ENCODE results near the gene GPR89A. TPM values are rescaled to one million over a fixed set of nuclear protein-coding genes. Genes with fewer than 3 reads are reported as not detected.
A peak's percentile ranks its signal among the peaks of the same experiment; 100 is the strongest.

GPR89A gene
- total RNA-seq, 2 donors from 2014 or later = 12.7 to 29.7 TPM

DNA sequence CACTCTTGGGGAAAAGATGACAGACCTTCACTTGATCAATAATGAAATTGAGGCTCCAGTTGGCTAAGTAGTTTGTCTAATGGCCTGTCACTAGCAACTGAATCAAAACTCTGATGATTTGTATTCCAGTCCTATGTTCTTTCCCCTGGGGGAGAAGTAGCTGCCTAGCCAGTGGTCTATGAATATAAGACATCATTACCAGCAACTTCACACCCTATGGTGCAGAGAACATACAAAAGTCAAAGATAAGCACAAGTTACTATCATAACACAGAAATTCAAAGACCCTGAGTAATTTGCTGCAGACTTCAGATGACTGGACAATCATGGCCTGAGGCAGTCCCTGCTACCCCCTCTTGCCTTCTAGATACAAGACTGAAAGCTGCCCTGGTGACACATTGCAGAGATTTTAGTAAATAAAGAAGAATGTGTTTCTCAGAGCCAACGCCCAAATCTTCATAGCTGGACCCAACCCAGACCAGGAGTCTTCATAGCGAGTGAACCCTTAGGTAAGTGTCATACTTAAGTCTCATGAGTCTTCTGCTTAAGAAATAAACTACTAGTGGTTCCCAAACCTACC is 98.4 kb downstream of the GPR89A start:
- no peak for ATAC-seq
- Histone ChIP-seq H3K36me3 (replicated peaks in 1 of 2; ENCODE audit: insufficient read depth in 1 of 2, low read depth in 2 of 2) (no peaks in the 10 kb centered on the region), H3K4me1 (peaks cover 40% of the 10 kb centered on the region), H3K4me3 (no peak overlapping the region), H3K9me3 (no peaks in the 10 kb centered on the region), H3K27me3 (no peaks in the 10 kb centered on the region), H3K27ac (peak overlapping the region in 3 of 4 donors; percentile 70 to 76 (median 71))
- intact Hi-C loops (cut with DNase I) = no loop called here
- 43 to 58% methylated on average over 2 of the region's 2 CpGs for WGBS, 2 donors
- TF ChIP-seq POLR2A (IDR thresholded peaks at IDR 0.05) = no peak
- TF ChIP-seq, protein P1, sequence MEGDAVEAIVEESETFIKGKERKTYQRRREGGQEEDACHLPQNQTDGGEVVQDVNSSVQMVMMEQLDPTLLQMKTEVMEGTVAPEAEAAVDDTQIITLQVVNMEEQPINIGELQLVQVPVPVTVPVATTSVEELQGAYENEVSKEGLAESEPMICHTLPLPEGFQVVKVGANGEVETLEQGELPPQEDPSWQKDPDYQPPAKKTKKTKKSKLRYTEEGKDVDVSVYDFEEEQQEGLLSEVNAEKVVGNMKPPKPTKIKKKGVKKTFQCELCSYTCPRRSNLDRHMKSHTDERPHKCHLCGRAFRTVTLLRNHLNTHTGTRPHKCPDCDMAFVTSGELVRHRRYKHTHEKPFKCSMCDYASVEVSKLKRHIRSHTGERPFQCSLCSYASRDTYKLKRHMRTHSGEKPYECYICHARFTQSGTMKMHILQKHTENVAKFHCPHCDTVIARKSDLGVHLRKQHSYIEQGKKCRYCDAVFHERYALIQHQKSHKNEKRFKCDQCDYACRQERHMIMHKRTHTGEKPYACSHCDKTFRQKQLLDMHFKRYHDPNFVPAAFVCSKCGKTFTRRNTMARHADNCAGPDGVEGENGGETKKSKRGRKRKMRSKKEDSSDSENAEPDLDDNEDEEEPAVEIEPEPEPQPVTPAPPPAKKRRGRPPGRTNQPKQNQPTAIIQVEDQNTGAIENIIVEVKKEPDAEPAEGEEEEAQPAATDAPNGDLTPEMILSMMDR (IDR thresholded peaks at IDR 0.05) = no peak
- no peak for DNase-seq

DNA sequence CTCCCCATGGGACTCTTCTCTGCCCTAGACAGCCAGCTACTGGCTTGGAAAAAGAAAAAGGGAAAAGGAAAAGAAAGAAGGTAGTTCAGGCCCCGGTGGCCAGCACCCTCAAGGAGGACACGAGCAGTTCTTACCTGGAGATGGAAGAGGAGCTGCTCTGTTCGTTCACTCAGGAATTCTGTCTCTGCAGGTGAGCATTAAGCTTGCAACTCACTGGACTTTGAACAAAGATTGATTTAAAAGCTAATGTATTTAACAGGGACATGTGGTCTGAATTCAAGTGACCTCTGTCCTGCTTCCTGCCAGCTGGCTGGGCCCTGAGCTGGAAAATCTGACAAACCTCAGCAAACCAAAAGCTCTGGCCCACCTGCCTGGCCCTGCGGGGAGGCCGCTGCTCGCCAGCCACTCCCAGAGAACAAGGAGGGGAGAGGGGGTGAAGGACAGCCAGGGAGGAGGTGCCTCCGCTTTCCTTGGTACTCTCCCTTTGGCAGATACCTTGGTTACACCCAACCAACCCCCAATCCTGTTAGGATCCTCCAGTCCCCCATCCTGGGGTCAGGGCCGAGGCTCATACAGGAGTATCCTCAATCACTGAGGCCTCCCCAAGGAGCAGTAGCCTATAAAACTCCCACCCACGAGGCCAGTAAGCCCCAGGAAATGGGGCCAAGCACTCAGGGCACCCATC is 99.5 kb downstream of the GPR89A start, which contains the start of gene PDZK1:
TSS of gene PDZK1 (minus strand) at position 186 of the 685 bp plus-strand sequence. CDS start 19,347 bp downstream, outside the sequence.
- peak within 1 kb of the TSS; percentile 37 to 76 (median 70) for H3K27ac ChIP-seq
- H3K4me3 ChIP-seq = no peak within 1 kb of the TSS
- peak; percentile 43 to 70 (median 58) for DNase-seq
- no peaks in the 10 kb centered on the region for H3K36me3 ChIP-seq (replicated peaks in 1 of 2; ENCODE audit: insufficient read depth in 1 of 2, low read depth in 2 of 2)
- H3K4me1 ChIP-seq = peaks cover 49% of the 10 kb centered on the region
- intact Hi-C loops (cut with DNase I) = no loop called here
- ATAC-seq = peak; percentile 74
- H3K27me3 ChIP-seq = no peaks in the 10 kb centered on the region
- H3K9me3 ChIP-seq = no peaks in the 10 kb centered on the region
- no peak for TF ChIP-seq POLR2A (IDR thresholded peaks at IDR 0.05)
- TF ChIP-seq, protein P1 (IDR thresholded peaks at IDR 0.05) = peak in 2 of 7 experiments; percentile 21 to 30
- 27 to 33% methylated on average over 9 of the region's 9 CpGs for WGBS, 2 donors

DNA sequence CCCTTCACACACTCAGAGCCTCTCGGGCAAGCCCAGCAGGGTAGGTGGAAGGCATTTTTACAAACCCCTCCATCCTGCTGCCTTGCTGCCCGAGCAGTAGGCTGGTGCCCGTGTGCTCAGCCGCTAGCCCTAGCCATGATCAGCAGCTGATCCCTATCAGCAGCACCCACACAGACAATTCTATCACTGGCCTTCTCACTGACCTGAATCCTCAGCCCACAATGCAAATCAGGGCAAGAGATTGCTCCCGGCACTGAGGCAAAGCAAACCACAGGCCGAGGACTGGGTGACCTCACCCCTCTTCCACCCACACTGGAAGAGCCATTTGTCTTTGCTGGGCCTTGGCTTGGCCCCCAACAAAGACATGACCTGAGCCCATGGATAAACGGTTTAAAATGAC is 100.3 kb downstream of the GPR89A start:
- TF ChIP-seq, protein P1 (IDR thresholded peaks at IDR 0.05) = no peak
- TF ChIP-seq POLR2A (IDR thresholded peaks at IDR 0.05) = no peak
- Histone ChIP-seq H3K27ac (peak overlapping the region in 3 of 4 donors; percentile 70 to 76 (median 71)), H3K4me3 (no peak overlapping the region), H3K9me3 (no peaks in the 10 kb centered on the region), H3K4me1 (peaks cover 49% of the 10 kb centered on the region), H3K36me3 (replicated peaks in 1 of 2; ENCODE audit: insufficient read depth in 1 of 2, low read depth in 2 of 2) (no peaks in the 10 kb centered on the region), H3K27me3 (no peaks in the 10 kb centered on the region)
- WGBS, 2 donors = 59 to 61% methylated on average over 7 of the region's 7 CpGs
- DNase-seq (no peak), ATAC-seq (no peak)
- intact Hi-C loops (cut with DNase I) = no loop called here

DNA sequence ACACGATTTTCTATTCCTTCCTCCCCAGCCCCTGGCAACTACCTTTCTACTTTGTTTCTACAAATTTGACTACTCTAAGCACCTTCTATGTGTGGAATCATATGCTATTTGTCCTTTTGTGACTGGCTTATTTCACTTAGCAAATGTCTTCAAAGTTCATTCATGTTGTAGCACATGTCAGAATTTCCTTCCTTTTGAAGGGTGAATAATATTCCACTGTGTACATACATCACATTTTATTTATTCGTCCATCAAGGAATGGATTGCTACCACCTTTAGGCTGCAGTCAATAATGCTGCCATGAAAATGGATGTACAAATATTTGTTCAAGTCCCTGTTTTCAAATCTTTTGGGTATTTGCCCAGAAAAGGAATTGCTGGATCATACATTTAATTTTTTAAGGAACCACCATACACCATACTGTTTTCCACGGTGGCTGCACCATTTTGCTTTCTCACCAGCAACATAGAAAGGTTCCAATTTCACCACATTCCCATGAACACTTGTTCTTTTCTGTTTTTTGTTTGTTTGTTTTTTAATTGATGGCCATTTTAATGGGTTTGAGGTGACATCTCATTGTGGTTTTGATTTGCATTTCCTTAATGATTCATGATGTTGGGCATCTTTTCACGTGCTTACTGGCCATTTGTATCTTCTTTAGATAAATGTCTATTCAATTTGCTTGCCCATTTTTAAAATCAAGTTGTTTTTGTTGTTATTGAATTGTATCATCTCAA is 102.7 kb downstream of the GPR89A start:
- H3K4me3 ChIP-seq = no peak overlapping the region
- H3K4me1 ChIP-seq = peaks cover 69% of the 10 kb centered on the region
- H3K9me3 ChIP-seq = no peaks in the 10 kb centered on the region
- no peaks in the 10 kb centered on the region for H3K27me3 ChIP-seq
- H3K27ac ChIP-seq = peak overlapping the region in 1 of 4 donors; percentile 48
- TF ChIP-seq, protein P1 (IDR thresholded peaks at IDR 0.05) = no peak
- no peak for TF ChIP-seq POLR2A (IDR thresholded peaks at IDR 0.05)
- intact Hi-C loops (cut with DNase I) = no loop called here
- ATAC-seq (no peak), DNase-seq (no peak)
- H3K36me3 ChIP-seq (replicated peaks in 1 of 2; ENCODE audit: insufficient read depth in 1 of 2, low read depth in 2 of 2) = no peaks in the 10 kb centered on the region
- WGBS, 2 donors = 43 to 51% methylated on average over 4 of the region's 4 CpGs

All from body of pancreas (tissue), 4 donors.